GM18499 (cell line): ENCODE data around the gene DGLUCY.
"Not testable (repeated sequence)": the region's sequence is repeated elsewhere in the genome, so short reads cannot be mapped to it uniquely, and the experiment has no call there.

Experiments used
- ATAC-seq: cut with Tn5 transposase; IDR thresholded peaks from one replicate; pipeline ENCODE4 v1.9.1; 2021; ENCODE audit warnings: moderate number of reproducible peaks; ENCODE audit not compliant: insufficient read depth, unreplicated experiment

Gene DGLUCY

DNA sequence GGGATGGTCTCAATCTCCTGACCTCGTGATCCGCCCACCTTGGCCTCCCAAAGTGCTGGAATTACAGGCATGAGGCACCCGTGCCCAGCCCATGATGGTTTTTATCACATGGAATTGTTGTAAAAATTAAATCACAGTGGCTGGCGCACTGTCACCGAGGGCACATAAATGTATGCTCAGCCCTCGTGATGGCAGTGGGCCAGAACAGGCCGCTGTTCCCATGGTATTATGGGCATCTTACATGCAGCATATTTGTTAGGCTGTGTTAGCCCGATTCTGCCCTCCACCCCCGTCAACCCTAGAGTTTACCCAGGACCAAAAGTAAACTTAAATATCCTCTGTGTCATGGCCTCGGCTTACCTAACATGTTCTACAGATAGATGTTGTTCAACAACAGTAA lies 82.0 kb downstream of the DGLUCY start:
- ATAC-seq: no peak

- no peak for ATAC-seq
Observed at GRCh38 chr14:91197631-91198030, 83.8 kb downstream of the DGLUCY start.

- ATAC-seq: not testable (repeated sequence)
Observed at GRCh38 chr14:91200802-91201201, 86.9 kb downstream of the DGLUCY start.

- no peak for ATAC-seq
Observed at GRCh38 chr14:91202234-91202974, 88.5 kb downstream of the DGLUCY start.

DNA sequence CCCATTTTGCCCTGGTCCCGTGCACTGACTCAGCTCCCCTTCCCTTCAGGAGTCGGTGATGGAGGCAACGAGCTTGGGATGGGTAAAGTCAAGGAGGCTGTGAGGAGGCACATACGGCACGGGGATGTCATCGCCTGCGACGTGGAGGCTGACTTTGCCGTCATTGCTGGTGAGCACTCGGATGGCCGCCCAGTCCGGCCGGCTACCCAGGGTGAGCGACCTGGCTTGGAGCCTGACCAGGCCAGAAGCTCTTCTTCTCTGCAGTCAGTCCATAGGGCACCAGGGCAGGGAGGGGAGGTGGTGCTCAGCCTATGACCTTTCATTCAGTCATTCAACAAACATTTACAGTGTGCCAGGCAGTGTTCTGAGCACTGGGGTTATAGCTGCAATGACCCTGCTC lies 90.8 kb downstream of the DGLUCY start:
- ATAC-seq: no peak

DNA sequence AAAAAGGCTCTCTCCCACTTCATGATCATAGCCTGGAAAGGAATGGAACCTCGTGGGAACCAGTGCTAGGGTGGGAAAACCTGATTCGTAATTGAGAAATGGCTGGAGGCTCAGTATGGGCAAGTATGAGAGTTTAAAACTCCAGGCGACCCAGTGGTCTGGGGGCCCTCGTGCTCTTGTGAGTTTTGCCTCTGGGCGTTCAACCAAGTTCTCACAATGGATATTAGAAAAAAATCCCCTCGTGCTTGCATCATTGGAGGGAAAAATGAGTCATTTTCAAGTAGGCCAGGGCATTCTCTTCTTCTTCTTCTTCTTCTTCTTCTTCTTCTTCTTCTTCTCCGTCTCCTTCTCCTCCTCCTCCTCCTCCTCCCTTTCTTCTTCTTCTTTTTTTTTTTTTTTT lies 91.6 kb downstream of the DGLUCY start:
- no peak for ATAC-seq

- no peak for ATAC-seq
Observed at GRCh38 chr14:91207008-91207407, 93.1 kb downstream of the DGLUCY start.

DNA sequence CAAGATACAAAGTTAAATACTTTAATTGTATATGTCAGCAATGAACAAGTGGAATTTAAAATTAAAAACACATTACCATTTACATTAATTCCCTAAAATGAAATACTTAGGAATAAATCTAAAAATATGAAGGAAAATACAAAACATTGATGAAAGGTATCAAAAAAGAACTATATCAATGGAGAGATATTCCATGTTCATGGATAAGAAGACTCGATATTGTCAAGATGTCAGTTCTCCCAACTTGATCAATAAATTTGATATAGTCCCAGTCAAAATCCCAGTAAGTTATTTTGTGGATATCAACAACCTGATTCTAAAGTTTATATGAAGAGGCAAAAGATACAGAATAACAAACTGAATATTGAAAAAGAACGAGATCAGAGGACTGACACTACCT lies 97.1 kb downstream of the DGLUCY start:
- no peak for ATAC-seq

DNA sequence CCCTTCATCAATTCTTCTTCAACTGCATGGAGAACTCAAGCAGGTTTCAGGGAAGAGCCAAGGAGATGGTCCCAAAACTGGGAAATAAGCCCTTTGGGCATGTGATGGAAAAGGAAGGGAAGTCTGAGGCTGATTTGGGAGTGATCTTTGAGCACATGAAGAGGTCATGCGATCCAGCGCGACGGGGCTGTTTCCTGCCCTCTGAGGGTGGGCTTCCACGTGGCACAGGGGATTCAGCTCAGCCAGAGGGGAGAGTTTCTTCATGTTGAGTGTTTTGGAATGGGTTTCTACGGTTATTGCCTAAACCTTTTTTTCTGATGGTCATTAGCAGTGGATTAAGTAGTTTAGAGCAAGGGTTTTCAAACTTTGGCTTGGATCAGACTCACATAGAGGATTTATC lies 100.4 kb downstream of the DGLUCY start:
- ATAC-seq: no peak

DNA sequence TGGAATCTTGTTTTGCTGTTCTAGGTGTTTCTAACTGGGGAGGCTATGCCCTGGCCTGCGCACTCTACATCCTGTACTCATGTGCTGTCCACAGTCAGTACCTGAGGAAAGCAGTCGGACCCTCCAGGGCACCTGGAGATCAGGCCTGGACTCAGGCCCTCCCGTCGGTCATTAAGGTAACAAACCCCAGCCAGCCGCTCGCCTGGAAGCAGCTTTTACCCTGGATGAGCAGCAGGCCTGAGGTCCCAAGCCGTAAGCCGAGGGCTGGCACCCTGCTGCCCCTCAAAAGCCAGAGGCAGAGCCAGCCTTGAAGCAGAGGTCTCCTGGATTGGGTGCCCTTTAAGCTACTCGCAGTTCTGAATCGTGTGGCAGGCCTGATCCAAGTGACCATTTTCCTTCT lies 101.5 kb downstream of the DGLUCY start:
- ATAC-seq: no peak

DNA sequence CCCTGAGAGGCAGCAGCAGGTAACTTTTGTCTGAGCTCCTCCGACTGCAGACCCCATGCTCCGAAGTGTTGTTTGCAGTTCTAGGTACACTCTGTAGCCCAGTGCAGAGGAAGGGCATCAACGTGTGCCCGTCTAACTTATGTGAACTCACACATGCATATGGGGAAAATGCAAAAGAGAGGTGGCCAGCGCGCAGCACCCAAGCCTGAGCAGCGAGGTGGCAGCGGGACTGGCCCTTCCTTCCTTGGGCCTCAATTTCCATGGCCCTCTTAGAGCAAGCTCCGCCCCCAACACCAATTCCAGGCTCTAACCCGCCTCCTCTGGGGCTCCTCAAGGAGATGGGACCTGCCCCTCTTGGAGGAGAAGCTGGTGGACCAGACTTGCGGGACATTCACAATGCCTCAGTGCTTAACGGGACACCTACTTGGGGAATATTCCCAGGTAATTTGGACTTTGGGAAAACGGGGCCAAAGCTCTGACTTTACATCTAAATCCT lies 102.9 kb downstream of the DGLUCY start:
- ATAC-seq: no peak

- no peak for ATAC-seq
Observed at GRCh38 chr14:91218014-91218413, 104.1 kb downstream of the DGLUCY start.

DNA sequence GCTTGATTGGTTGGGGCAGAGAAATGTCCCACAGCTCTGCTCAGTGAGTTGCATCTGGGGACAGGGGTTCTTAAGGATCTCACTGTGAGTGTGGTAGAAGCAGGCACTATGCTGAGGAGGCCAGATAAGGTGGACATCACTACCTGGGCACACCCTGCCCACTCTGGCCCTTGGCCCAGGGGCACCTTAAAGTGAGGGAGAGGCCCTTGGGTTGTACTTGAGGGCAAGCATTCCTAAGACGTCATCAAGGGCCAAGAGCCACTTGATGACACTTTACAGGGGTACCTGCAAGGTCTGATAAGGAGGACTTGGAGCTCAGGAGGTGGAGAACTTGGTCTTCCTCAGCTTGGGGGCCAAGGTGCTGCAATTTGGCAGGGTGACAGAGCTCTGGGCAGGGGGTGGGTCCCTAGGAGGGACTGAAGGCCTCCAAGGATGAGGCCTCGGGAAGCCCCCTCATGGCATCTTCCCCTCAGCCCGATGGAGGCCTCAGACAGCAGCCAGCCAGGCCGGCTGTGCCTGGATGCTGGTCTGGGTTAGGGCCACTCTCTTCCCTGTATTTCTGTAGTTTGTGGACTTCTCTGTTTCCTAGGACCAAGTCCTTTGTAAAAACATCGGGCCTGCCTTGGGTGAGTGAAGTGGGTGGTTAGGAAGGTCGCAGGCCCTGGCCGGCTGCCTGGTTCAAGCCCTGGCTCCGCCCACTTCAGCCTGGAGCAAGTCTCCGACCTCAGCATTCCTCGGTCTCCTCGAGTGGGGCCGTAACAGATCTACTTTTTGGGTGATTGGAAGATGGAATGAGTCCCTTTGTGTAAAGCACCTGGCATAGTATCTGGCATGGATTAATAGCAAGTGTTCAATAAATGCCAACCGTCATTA lies 105.9 kb downstream of the DGLUCY start:
- no peak for ATAC-seq

DNA sequence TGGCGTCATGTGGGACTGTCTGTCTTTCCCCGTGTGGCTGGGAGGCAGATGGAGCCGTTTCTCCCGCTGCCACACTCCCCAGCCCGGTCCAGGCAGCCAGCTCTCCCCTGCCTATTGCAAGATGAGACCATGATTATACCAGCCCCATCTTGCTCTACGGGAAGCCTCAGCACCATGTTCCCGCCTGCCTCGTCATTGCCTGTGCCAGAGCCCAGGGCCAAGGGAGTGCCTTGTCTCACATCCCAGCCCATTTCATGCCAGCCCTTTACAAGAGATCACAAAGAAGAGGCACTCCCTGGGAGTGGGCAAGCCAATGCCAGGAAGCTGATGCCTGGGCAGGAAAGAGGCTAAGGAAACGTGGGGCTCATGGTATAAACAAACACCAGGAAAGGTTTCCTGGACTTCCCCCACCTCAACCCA lies 106.7 kb downstream of the DGLUCY start:
- no peak for ATAC-seq

GRCh38 chr14:91221270-91221669 lies 107.4 kb downstream of the DGLUCY start:
- no peak for ATAC-seq

- no peak for ATAC-seq
Observed at GRCh38 chr14:91223028-91223783, 109.3 kb downstream of the DGLUCY start.

GRCh38 chr14:91225025-91225424 lies 111.2 kb downstream of the DGLUCY start:
- ATAC-seq: no peak

GRCh38 chr14:91226360-91226759 lies 112.5 kb downstream of the DGLUCY start:
- not testable (repeated sequence) for ATAC-seq

- ATAC-seq: no peak
Observed at GRCh38 chr14:91227183-91227628, 113.3 kb downstream of the DGLUCY start.

DNA sequence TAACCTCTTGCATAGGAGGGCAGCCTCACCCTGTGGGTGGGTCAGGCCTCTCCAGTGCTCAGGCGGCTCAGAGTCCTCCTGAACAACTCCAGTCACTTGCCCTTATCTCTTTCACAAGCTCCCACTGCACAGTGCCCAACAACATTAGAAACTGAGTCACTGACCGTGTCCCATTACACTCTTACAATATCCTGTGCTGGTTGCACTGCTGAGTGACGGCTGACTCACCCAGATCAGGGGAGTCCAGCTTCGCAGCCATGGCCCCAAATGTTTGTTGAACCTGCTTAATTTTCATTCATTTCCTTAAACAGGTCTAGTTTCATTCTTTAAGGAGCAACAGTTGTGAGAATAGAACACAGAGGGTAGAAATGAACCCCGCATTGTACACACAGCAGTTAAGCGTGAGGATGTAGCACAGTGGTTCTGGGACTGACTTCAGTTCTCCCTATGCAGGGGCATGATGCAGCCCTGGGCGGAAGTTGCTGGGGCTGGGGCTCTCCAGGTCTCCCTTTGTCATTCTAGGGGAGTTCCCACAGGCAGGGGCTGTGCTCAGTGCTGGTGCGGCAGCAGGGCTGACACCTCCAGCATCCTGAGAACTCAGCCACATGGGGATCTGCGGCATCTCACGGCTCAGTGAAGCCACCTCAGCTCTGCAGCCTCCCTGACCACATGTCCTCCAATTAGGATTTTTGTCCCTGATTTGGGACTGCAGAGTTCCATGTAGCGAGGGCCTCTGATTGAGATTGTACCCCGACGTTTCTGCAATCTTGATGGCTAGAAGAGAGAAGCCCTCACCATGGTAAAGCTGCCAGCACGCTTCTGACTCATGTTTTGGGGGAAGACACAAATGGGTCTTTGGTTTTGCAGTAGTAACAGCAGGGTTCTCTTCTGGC lies 114.5 kb downstream of the DGLUCY start:
- peak; percentile 79 for ATAC-seq
